ENCODE results near the gene OSBPL9. TPM values are rescaled to one million over a fixed set of nuclear protein-coding genes. Genes with fewer than 3 reads are reported as not detected.

Gene OSBPL9
- total and polyA plus RNA-seq, 9 of the 15 experiments (the other 6 are each of a cell fraction or from before 2014, with no cell fraction given), result 43.9 to 217 (median 170) TPM

DNA sequence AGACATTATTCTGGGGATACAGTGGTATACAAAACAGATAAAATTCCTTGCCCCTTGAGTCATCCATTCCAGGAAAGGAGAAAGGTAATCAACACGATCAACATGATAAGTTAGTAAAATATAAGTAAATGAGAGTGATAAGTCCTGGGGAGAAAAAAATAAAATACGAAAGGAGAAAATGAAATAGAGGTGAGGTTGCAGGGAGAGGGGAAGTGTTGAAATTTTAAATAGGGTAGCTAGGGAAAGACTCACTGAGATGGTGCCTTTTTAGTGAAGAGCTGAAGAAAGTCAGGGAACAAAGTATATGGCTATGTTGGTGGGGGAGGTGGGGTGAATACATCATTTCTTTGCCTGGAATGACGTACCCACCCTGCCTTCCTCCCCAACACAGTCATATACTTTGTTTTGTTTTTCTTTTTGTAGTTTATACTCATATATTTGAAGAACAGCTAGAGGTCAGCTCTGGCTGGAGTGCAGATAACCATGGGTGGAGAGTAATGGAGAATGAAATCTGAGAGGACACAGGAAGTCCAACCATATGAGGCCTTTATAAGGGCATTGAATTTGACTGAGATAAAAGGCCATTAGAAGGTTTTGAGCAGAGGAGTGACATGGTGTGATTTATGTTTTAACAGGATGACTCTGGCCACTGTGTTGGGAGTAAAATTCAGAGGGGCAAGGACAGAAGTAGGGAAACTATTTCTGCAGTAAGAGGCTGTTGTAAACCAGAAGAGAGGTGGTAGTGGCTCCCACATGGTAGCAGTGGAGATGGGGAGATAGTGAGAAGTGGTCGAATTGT, 54.8 kb downstream of the OSBPL9 start (continued):
- TF ChIP-seq HSF4 (CRISPR knock-in tag; IDR thresholded peaks at IDR 0.05; ENCODE audit: borderline replicate concordance) (no peak), HEY1 (CRISPR knock-in tag; IDR thresholded peaks at IDR 0.05; ENCODE audit: borderline replicate concordance) (no peak), HNRNPH1 (optimal IDR thresholded peaks at IDR 0.05; ENCODE audit: low read depth, low read length) (no peak), JUN (IDR thresholded peaks at IDR 0.05; ENCODE audit: borderline replicate concordance, low read depth, low read length) (peak; percentile 23; the same call in 1 of the 2 replicates), JUN (CRISPR knock-in tag; IDR thresholded peaks at IDR 0.05; ENCODE audit: borderline replicate concordance) (no peak), RBBP5 (IDR thresholded peaks at IDR 0.05; ENCODE audit: borderline replicate concordance, insufficient read depth, low read length, poor library complexity, severe bottlenecking) (no peak), CBFA2T3 (IDR thresholded peaks at IDR 0.05) (peak; percentile 72), FOXK2 (conservative IDR thresholded peaks at IDR 0.05 in 1 of 2, IDR thresholded peaks at IDR 0.05 in 1 of 2; ENCODE audit: low read depth in 2 of 2) (peak in 1 of 2 experiments; percentile 27; a peak in 1 of 4 replicates), CCAR2 (IDR thresholded peaks at IDR 0.05; ENCODE audit: low read depth, low read length) (no peak), U2AF2 (optimal IDR thresholded peaks at IDR 0.05; ENCODE audit: low read depth, low read length) (no peak), ZNF507 (tag; conservative IDR thresholded peaks at IDR 0.05) (no peak), POU5F1 (IDR thresholded peaks at IDR 0.05; ENCODE audit: borderline replicate concordance, low read depth, low read length, partially characterized antibody) (no peak), HIVEP1 (CRISPR knock-in tag; IDR thresholded peaks at IDR 0.05) (no peak), MEF2A (IDR thresholded peaks at IDR 0.05; ENCODE audit: control insufficient read depth, low read depth, low read length) (no peak), JUNB (CRISPR knock-in tag; conservative IDR thresholded peaks at IDR 0.05) (no peak), SIX5 (IDR thresholded peaks at IDR 0.05; ENCODE audit: borderline replicate concordance in 1 of 2, insufficient read depth in 1 of 2, low read depth in 1 of 2, low read length in 2 of 2) (no peak), FIP1L1 (IDR thresholded peaks at IDR 0.05; ENCODE audit: low read depth, low read length, poor library complexity, severe bottlenecking) (no peak), BRCA1 (IDR thresholded peaks at IDR 0.05) (no peak), BRCA1 (CRISPR knock-in tag; IDR thresholded peaks at IDR 0.05) (no peak), RAD51 (IDR thresholded peaks at IDR 0.05; ENCODE audit: borderline replicate concordance, low read depth) (no peak), MIER1 (IDR thresholded peaks at IDR 0.05; ENCODE audit: low read depth) (no peak), KAT7 (CRISPR knock-in tag; IDR thresholded peaks at IDR 0.05; ENCODE audit: borderline replicate concordance) (no peak), FOXA1 (IDR thresholded peaks at IDR 0.05; ENCODE audit: borderline replicate concordance) (no peak), NEUROD1 (IDR thresholded peaks at IDR 0.05; ENCODE audit: borderline replicate concordance, low read depth, low read length, partially characterized antibody) (no peak)
- TF ChIP-seq, protein P1, sequence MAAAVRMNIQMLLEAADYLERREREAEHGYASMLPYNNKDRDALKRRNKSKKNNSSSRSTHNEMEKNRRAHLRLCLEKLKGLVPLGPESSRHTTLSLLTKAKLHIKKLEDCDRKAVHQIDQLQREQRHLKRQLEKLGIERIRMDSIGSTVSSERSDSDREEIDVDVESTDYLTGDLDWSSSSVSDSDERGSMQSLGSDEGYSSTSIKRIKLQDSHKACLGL (CRISPR knock-in tag; IDR thresholded peaks at IDR 0.05; ENCODE audit: borderline replicate concordance, poor library complexity, severe bottlenecking), result no peak
- TF ChIP-seq, protein P2, sequence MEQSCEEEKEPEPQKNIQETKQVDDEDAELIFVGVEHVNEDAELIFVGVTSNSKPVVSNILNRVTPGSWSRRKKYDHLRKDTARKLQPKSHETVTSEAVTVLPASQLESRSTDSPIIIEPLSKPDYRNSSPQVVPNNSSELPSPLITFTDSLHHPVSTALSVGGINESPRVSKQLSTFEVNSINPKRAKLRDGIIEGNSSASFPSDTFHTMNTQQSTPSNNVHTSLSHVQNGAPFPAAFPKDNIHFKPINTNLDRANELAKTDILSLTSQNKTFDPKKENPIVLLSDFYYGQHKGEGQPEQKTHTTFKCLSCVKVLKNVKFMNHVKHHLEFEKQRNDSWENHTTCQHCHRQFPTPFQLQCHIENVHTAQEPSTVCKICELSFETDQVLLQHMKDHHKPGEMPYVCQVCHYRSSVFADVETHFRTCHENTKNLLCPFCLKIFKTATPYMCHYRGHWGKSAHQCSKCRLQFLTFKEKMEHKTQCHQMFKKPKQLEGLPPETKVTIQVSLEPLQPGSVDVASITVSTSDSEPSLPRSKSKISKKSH (CRISPR knock-in tag; IDR thresholded peaks at IDR 0.05), result no peak
- TF ChIP-seq, protein P3, sequence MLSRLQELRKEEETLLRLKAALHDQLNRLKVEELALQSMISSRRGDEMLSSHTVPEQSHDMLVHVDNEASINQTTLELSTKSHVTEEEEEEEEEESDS (CRISPR knock-in tag; IDR thresholded peaks at IDR 0.05), result no peak
